SK-MEL-5 (cell line): ENCODE data around the gene SMAGP. TPM values are rescaled to one million over a fixed set of nuclear protein-coding genes. Genes with fewer than 3 reads are reported as not detected.
"Not testable (repeated sequence)": the region's sequence is repeated elsewhere in the genome, so short reads cannot be mapped to it uniquely, and the experiment has no call there.

Experiments used
- DNase-seq: peaks from one replicate; pipeline ENCODE4 v3.0.0-alpha.2; 2016; ENCODE audit warnings: low read depth, low spot score
- in situ Hi-C: cut with HindIII; loops from 2 replicates; pipeline ENCODE4 v1.10.0; 2016; ENCODE audit warnings: low sequenced_read_pairs, high pct_unique_total_duplicates, low pct_unique_long_range_greater_than_20kb
- total RNA-seq: library from RNA; depleted of rRNA; stranded (reverse); fragments of >200 nt; shearing (Covaris generic); gene quantifications from 2 replicates; pipeline ENCODE4 v1.2.3, GENCODE V29; 2014

SMAGP gene
- total RNA-seq, 1 experiment from 2014 or later: 1.8 TPM

- no peak for DNase-seq
- in situ Hi-C loops: no loop called here
Measured at GRCh38 chr12:51270951-51271518, 820 bp upstream of the SMAGP start.

- in situ Hi-C loops: no loop called here
Measured at GRCh38 chr12:51269174-51270066, 795 bp downstream of the SMAGP start.

GRCh38 chr12:51265024-51265423 lies 5.2 kb downstream of the SMAGP start:
- in situ Hi-C loops: no loop called here
- DNase-seq: no peak

More at GRCh38 chr12:51269174-51270066, 795 bp downstream of the SMAGP start:
- peak; percentile 38 for DNase-seq

- in situ Hi-C loops: no loop called here
- DNase-seq: no peak
Measured at GRCh38 chr12:51264297-51264696, 5.9 kb downstream of the SMAGP start.

GRCh38 chr12:51263341-51263740 lies 6.9 kb downstream of the SMAGP start:
- in situ Hi-C loops: no loop called here
- no peak for DNase-seq

GRCh38 chr12:51262758-51263177 lies 7.4 kb downstream of the SMAGP start:
- peak; percentile 76 for DNase-seq
- in situ Hi-C loops: no loop called here

- in situ Hi-C loops, DNase-seq: not testable (repeated sequence)
Measured at GRCh38 chr12:51259600-51259999, 10.6 kb downstream of the SMAGP start.

- DNase-seq: no peak
- in situ Hi-C loops: no loop called here
Measured at GRCh38 chr12:51254536-51254935, 15.7 kb downstream of the SMAGP start.

- DNase-seq: no peak
- in situ Hi-C loops: no loop called here
Measured at GRCh38 chr12:51253276-51253675, 16.9 kb downstream of the SMAGP start.

- in situ Hi-C loops: no loop called here
- DNase-seq: no peak
Measured at GRCh38 chr12:51247523-51248206, 22.6 kb downstream of the SMAGP start.

- in situ Hi-C loops: no loop called here
- peak; percentile 40 for DNase-seq
Measured at GRCh38 chr12:51246254-51246853, 23.9 kb downstream of the SMAGP start.

- no peak for DNase-seq
- in situ Hi-C loops: no loop called here
Measured at GRCh38 chr12:51245476-51246253, 24.6 kb downstream of the SMAGP start.

GRCh38 chr12:51244269-51244668 lies 25.9 kb downstream of the SMAGP start:
- no peak for DNase-seq
- in situ Hi-C loops: no loop called here

GRCh38 chr12:51242876-51243275 lies 27.3 kb downstream of the SMAGP start:
- DNase-seq: no peak
- in situ Hi-C loops: no loop called here

GRCh38 chr12:51242120-51242519 lies 28.1 kb downstream of the SMAGP start:
- no peak for DNase-seq
- in situ Hi-C loops: no loop called here

GRCh38 chr12:51240971-51241370 lies 29.2 kb downstream of the SMAGP start:
- in situ Hi-C loops: no loop called here
- DNase-seq: no peak

- in situ Hi-C loops: no loop called here
- DNase-seq: peak; percentile 96
Measured at GRCh38 chr12:51238510-51239334, 31.5 kb downstream of the SMAGP start, which contains the start of gene DAZAP2. Gene DAZAP2 (plus strand): TSS chr12:51238826. CDS start chr12:51238908, 82 bp downstream.
